Neural cell (in vitro differentiated cells): ENCODE measurements around the gene DST.

Source experiments
- CTCF ChIP-seq: fragments of 450-650 bp; IDR thresholded peaks from 2 replicates; pipeline ENCODE4 v1.5.1; 2014; ENCODE audit warnings: antibody characterized with exemption, mild to moderate bottlenecking, moderate library complexity; ENCODE audit not compliant: poor library complexity, severe bottlenecking
- POLR2AphosphoS5 ChIP-seq: IDR thresholded peaks from 2 replicates; pipeline ENCODE4 v1.6.1; 2012

GRCh38 chr6:56513631-56514030 lies 129.1 kb downstream of the DST start:
- TF ChIP-seq POLR2AphosphoS5, result no peak
- TF ChIP-seq CTCF, result no peak
